GM19238 (cell line): ENCODE results near the gene SYK.
A peak's percentile ranks its signal among the peaks of the same experiment; 100 is the strongest.
"Not testable (repeated sequence)": the region's sequence is repeated elsewhere in the genome, so short reads cannot be mapped to it uniquely, and the experiment has no call there.

Source experiments
- DNase-seq: peaks from one replicate; pipeline ENCODE4 v3.0.0; 2011; ENCODE audit warnings: low spot score; ENCODE audit not compliant: insufficient read length

The SYK gene

GRCh38 chr9:90874194-90874593 is 72.6 kb downstream of the SYK start:
- no peak for DNase-seq

DNA sequence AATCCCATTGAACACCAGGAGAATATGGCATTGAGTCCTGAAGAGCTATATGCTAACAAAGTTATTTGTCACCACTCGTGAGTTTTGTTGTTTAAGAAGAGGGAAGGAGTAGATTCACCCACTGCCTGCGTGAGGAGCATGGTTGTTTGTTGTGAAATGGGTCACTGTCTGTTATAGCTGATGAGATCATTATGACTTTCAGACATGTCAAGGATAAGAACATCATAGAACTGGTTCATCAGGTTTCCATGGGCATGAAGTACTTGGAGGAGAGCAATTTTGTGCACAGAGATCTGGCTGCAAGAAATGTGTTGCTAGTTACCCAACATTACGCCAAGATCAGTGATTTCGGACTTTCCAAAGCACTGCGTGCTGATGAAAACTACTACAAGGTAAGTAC is 76.9 kb downstream of the SYK start:
- no peak for DNase-seq

GRCh38 chr9:90880066-90880465 is 78.4 kb downstream of the SYK start:
- DNase-seq = no peak

DNA sequence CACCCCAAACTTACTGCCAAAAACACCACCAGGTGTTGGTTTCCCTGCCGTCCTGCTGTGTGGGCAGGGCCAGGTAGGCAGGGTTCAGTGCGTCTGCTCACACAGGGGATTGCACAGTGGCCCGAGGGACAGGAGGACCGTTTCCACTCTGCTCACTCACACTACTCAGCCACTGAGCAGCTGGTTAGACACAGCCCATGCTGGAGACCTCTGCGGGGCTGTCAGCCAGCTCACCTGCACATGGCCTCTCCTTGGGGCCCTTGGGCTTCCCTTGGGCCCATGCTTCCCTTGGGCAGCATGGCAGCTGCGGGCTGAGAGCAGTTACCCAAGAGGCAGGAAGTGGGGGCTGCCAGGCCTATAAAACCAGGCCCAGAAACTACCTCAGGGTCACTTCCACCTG is 79.0 kb downstream of the SYK start:
- DNase-seq = no peak

- peak; percentile 10 for DNase-seq
Observed at GRCh38 chr9:90881648-90882047, 80.0 kb downstream of the SYK start.

DNA sequence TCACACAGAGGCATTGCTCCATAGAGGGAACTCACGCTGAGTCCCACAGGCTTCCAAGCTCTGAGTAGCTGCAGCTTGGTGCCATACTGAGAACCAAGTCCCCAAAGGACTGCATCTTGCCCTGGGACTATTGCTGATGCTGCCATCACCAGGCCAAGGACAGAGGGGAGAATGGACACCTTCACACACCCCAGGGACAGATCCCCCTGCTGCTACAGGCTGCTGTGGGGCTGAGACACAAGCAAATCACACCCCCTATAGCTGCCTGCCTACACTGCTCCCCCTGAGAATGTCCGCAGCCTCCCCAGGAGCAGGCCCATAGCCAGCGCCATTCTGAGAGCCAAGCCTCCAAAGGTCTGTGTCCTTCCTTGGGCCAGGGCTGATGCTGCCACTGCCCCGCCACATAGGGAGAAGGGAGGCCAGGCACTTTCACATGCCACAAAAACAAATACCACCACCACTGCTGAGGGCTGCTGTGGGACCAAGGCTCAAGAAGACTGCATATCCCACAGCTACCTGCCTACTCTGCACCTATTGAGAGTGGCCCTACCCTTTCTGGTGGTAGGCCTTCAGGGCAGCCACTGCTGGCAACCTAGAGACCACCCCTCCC is 81.5 kb downstream of the SYK start:
- no peak for DNase-seq

- no peak for DNase-seq
Observed at GRCh38 chr9:90883661-90884060, 82.0 kb downstream of the SYK start.

DNA sequence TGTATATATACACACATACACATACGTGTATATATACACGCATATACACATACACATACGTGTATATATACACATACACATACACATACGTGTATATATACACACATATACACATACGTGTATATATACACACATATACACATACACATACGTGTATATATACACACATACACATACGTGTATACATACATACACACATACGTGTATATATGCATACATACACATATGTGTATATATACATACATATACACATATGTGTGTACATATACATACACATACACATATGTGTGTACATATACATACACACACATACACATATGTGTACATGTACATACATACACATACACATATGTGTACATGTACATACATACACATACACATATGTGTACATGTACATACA is 82.6 kb downstream of the SYK start:
- DNase-seq = no peak

- DNase-seq = not testable (repeated sequence)
Observed at GRCh38 chr9:90886868-90887267, 85.2 kb downstream of the SYK start.

- DNase-seq = no peak
Observed at GRCh38 chr9:90888941-90889340, 87.3 kb downstream of the SYK start.

DNA sequence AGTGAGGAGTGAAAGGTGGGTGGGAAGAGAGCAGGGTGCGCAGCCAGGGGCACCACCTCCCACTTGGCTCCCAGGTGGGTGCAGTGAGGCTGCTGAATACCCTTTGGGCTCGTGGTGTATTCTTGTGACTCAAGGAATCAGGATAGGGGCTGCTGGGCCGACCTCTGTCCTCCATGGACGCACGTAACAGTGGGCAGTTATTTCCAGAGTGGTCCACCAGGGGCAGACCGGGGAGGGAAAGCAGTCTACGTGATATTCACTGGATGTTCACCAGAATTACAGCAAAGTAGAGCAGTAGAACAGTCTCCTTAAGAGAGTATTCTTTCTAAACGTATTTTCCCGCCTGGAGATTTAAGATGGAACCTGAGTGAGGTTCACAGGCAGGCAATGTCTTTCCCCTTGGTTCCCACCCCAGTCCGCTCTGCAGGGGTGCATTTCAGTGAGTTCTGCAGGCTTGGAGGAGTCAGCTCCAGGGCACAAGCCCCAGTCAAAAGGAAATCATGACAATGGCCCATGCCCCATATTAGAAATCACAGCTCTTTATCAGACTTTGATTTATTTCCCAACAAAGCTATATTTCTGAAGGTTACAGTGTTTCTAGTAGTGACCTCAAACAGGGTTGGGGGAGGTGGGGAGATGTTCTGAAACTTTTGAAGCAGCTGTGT is 88.7 kb downstream of the SYK start:
- DNase-seq = no peak

DNA sequence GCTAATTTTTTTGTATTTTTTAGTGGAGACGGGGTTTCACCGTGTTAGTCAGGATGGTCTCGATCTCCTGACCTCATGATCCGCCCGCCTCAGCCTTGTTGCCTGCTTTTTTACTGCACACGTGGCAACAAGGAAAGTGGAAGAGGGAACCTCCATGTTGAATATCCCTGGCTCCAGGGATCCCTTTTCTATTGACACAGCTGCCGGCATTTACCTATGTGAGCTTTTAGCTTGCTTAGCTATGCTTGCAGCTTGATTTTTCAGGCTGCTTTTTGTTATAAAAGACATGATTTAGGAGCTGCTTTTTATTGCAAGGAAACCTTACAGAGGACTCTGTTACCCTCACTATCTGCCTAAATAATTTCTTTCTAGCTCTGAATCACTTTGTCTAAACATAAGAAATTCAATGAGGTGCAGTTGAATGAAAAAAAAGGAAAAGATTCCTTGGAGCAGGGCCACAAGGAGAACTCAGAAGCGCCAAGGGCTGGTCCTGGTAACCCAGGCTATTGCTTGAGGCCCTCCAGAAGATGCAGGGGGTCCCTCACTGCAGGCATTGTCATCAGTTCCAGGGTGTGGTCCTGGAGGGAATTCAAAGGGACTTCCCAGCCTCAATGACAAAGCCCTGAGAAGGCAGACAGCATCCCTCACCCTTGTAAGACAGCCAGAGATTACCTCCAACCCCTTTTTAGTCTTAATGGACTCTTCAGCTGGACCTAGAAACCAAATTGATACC is 89.9 kb downstream of the SYK start:
- no peak for DNase-seq

DNA sequence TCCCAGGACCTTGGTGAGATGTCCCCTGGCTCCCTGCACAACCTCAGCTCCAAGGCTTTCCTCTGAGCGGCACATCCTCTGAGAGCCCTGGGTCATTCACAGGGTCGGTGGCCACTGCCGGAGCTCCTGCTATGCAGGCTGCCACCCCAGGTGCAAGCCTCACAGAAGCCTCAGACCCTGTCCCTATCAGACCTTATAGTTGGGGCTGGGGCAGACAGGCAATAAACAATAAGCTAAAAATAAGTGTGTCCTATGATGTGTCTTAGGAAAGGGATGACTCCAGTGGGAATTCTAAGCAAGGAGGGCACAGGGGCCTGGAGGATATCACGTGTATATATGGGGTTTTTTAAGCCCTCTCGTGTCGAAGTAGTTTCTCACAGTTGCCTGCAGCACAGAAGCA is 91.3 kb downstream of the SYK start:
- DNase-seq = no peak

DNA sequence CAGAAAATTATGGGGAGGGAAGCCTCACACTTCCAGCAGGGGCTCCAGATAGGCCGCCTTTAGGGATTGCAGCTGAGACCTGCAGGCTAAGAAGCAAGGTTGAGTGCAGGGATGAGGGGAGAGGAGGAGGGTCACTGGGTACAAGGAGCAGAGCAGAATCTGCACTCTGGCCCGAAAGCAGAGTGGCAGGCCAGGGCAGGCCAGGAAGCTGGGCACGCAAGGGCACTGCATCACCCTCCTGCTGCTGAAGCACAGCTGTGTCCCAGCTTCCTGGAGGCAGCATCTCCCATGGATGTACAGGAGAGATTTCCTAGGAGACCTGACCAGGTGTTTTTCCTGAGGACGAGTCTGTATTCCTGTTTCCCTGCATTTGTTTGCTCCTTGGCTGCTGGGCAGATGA is 92.1 kb downstream of the SYK start:
- DNase-seq = no peak

DNA sequence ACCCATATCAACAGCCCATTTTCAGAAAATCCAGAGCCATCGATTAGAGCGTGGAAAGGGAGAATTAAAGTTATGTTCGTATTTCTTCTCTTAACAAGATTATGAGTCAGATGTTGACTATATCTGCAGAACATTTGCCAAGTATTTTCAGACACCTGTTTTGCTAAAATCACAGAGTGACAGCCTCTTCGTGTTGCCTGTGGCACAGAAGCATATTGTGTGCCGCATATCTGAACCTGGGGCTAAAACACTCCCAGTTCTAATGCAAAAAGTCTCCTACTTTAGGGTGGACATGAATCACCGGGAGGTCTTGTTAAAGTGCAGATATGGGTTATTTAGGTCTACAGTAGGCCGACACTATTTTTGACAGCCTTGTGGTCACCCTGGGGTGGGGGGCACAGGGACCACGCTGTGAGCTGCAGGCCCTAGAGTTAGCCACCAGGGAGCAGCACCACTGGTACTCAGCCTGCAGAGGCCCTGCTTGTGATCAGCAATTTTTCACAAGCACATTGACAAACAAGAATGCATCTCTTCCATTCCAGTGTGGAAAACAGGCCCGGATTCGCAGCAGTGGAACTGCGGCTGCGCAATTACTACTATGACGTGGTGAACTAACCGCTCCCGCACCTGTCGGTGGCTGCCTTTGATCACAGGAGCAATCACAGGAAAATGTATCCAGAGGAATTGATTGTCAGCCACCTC is 93.5 kb downstream of the SYK start:
- DNase-seq = no peak

DNA sequence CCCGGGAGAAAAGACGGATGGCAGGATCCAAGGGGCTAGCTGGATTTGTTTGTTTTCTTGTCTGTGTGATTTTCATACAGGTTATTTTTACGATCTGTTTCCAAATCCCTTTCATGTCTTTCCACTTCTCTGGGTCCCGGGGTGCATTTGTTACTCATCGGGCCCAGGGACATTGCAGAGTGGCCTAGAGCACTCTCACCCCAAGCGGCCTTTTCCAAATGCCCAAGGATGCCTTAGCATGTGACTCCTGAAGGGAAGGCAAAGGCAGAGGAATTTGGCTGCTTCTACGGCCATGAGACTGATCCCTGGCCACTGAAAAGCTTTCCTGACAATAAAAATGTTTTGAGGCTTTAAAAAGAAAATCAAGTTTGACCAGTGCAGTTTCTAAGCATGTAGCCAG is 94.2 kb downstream of the SYK start:
- DNase-seq = no peak

DNA sequence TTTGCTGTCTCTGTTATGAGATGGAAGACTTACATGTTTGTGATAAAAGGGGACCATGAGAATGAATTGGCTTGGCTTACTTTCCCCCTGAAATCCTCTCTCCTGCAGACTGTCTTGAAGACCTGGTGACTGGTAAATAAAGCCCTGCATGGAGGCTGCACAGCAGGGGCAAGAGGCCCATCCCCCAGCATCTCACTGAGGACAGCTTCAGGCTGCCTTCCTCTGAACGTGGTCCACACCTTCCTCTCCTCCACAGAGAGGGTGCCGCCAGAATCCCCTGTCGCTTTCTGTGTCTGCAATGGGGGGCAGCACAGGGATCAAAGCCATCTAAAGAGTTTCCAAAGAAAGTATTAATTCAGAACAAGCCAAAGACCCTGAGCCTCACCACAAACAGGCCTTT is 94.6 kb downstream of the SYK start:
- no peak for DNase-seq

- no peak for DNase-seq
Observed at GRCh38 chr9:90898228-90898627, 96.6 kb downstream of the SYK start.

DNA sequence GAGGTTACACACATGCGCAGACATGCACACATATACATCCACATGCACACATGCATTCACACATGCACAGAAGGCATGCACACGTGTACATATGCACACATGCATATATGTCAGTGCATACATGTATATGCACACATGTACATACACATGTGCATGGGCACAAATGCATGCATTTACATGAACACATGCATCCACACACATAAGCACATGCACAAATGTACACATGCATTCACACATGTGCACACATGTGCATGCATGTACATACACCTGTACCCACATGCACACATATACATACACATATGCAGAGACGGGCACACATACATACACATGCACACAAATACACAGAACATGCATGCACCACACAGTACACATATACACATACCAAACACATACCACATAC is 97.7 kb downstream of the SYK start:
- DNase-seq = no peak

- DNase-seq = no peak
Observed at GRCh38 chr9:90900130-90900529, 98.5 kb downstream of the SYK start.

DNA sequence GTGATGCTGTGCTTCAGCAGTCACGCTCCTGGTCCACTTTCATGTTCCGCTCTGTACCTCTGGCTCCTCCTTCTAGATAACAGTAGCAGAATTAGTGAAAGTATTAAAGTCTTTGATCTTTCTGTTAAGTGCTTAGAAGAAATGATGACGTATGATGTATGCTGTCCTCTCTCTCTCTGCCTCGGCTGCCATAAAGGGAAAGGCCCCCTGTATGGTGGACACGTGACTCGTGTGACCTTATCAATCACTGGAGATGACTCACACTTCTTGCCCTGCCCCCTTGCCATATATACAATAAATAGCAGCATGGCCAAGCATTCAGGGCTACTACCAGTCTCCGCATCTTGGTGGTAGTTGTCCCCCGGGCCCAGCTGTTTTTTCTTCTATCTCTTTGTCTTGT is 100.3 kb downstream of the SYK start:
- DNase-seq = no peak

- no peak for DNase-seq
Observed at GRCh38 chr9:90903766-90904424, 102.3 kb downstream of the SYK start.
